HUDEP-2 (cell line): ENCODE data around the gene ATP5F1B.

Source experiments
- DNase-seq, 76 experiments: peaks; one replicate each; lab custom pipeline; 2025; ENCODE audit not compliant: unreplicated experiment in 76 of 76; lab: John Stamatoyannopoulos, UW

Gene ATP5F1B

GRCh38 chr12:56645717-56646446 is at the start of gene ATP5F1B:
Gene ATP5F1B, minus strand, starts transcription at chr12:56645984. Its CDS starts 21 bp downstream, at chr12:56645963.
- peak in 75 of 76 experiments; percentile 30 to 100 (median 95) for DNase-seq

- DNase-seq, result no peak
These were observed 48.4 kb upstream of the ATP5F1B start for GRCh38 chr12:56694161-56694560.

- DNase-seq, result peak in 1 of 76 experiments; percentile 54
These were observed 43.0 kb upstream of the ATP5F1B start for GRCh38 chr12:56688846-56689109.

GRCh38 chr12:56688129-56688845 is 42.5 kb upstream of the ATP5F1B start, which contains the start of gene PTGES3:
Gene PTGES3, minus strand, starts transcription at chr12:56688284. Its CDS starts 285 bp downstream, at chr12:56687999.
- peak in 75 of 76 experiments; percentile 56 to 99 (median 97) for DNase-seq

GRCh38 chr12:56687223-56688128 is 41.7 kb upstream of the ATP5F1B start:
- peak in 23 of 76 experiments; percentile 5 to 57 (median 23) for DNase-seq

- peak in 2 of 76 experiments; percentile 4 for DNase-seq
These were observed 39.1 kb upstream of the ATP5F1B start for GRCh38 chr12:56684745-56685359.

- no peak for DNase-seq
These were observed 36.5 kb upstream of the ATP5F1B start for GRCh38 chr12:56682323-56682722.

GRCh38 chr12:56679883-56680575 is 34.2 kb upstream of the ATP5F1B start:
- DNase-seq, result no peak

GRCh38 chr12:56678852-56679251 is 33.1 kb upstream of the ATP5F1B start:
- no peak for DNase-seq

- DNase-seq, result no peak
These were observed 31.9 kb upstream of the ATP5F1B start for GRCh38 chr12:56677680-56678079.

- no peak for DNase-seq
These were observed 31.2 kb upstream of the ATP5F1B start for GRCh38 chr12:56676851-56677580.

GRCh38 chr12:56671608-56672007 is 25.8 kb upstream of the ATP5F1B start:
- no peak for DNase-seq

- no peak for DNase-seq
These were observed 25.1 kb upstream of the ATP5F1B start for GRCh38 chr12:56670836-56671235.

- DNase-seq, result no peak
These were observed 22.3 kb upstream of the ATP5F1B start for GRCh38 chr12:56668197-56668457.

- no peak for DNase-seq
These were observed 16.3 kb upstream of the ATP5F1B start for GRCh38 chr12:56661979-56662638.

GRCh38 chr12:56661560-56661959 is 15.8 kb upstream of the ATP5F1B start:
- DNase-seq, result peak in 1 of 76 experiments; percentile 28

- DNase-seq, result no peak
These were observed 13.1 kb upstream of the ATP5F1B start for GRCh38 chr12:56658921-56659320.

GRCh38 chr12:56657416-56658379 is 11.9 kb upstream of the ATP5F1B start:
- no peak for DNase-seq
